ENCODE data around the gene CCDC18. TPM values are rescaled to one million over a fixed set of nuclear protein-coding genes. Genes with fewer than 3 reads are reported as not detected.

The CCDC18 gene
- total RNA-seq, 2 donors from 2014 or later = 13.8 to 23.8 TPM

GRCh38 chr1:93313026-93313425 lies 132.5 kb downstream of the CCDC18 start:
- H3K9me3 Mint-ChIP-seq = no peaks in the 10 kb centered on the region
- H3K27ac Mint-ChIP-seq = no peak overlapping the region
- 91 to 92% methylated on average over 2 to 4 of the region's 4 CpGs for WGBS, 2 experiments (ENCODE audit: insufficient coverage in 1 of 2, insufficient read length in 1 of 2)
- no peak for TF ChIP-seq CTCF (conservative IDR thresholded peaks at IDR 0.05)
- Histone ChIP-seq H3K9me3 (ENCODE audit: control insufficient read depth, low read length) (no peaks in the 10 kb centered on the region), H3K4me1 (ENCODE audit: control insufficient read depth, insufficient read depth, low read length) (no peaks in the 10 kb centered on the region), H3K27me3 (ENCODE audit: control insufficient read depth, insufficient read depth, low read length, poor library complexity, severe bottlenecking) (no peaks in the 10 kb centered on the region), H3K36me3 (ENCODE audit: control insufficient read depth, insufficient read depth, low read length) (no peaks in the 10 kb centered on the region), H3K27ac (ENCODE audit: low read depth, low read length) (no peak overlapping the region), H3K4me3 (ENCODE audit: low read length) (no peak overlapping the region), H3K9ac (ENCODE audit: extremely low read depth, low read length, poor library complexity, severe bottlenecking) (no peak overlapping the region)
- no peak for DNase-seq
- H3K4me3 Mint-ChIP-seq = no peak overlapping the region
- H3K4me1 Mint-ChIP-seq = no peaks in the 10 kb centered on the region
- H3K36me3 Mint-ChIP-seq (ENCODE audit: low read depth) = peaks cover 13% of the 10 kb centered on the region
- no peaks in the 10 kb centered on the region for H3K27me3 Mint-ChIP-seq (ENCODE audit: insufficient read depth)

- H3K4me1 Mint-ChIP-seq = no peaks in the 10 kb centered on the region
- Histone ChIP-seq H3K27ac (ENCODE audit: low read depth, low read length) (no peak overlapping the region), H3K9ac (ENCODE audit: extremely low read depth, low read length, poor library complexity, severe bottlenecking) (no peak overlapping the region), H3K27me3 (ENCODE audit: control insufficient read depth, insufficient read depth, low read length, poor library complexity, severe bottlenecking) (no peaks in the 10 kb centered on the region), H3K9me3 (ENCODE audit: control insufficient read depth, low read length) (peaks cover 13% of the 10 kb centered on the region), H3K4me3 (ENCODE audit: low read length) (no peak overlapping the region), H3K4me1 (ENCODE audit: control insufficient read depth, insufficient read depth, low read length) (no peaks in the 10 kb centered on the region), H3K36me3 (ENCODE audit: control insufficient read depth, insufficient read depth, low read length) (no peaks in the 10 kb centered on the region)
- no peak for DNase-seq
- H3K9me3 Mint-ChIP-seq = peaks cover 11% of the 10 kb centered on the region
- H3K27ac Mint-ChIP-seq = no peak overlapping the region
- peaks cover 18% of the 10 kb centered on the region for H3K36me3 Mint-ChIP-seq (ENCODE audit: low read depth)
- WGBS, 2 experiments (ENCODE audit: insufficient coverage in 1 of 2, insufficient read length in 1 of 2) = 91 to 93% methylated on average over 2 of the region's 2 CpGs
- no peaks in the 10 kb centered on the region for H3K27me3 Mint-ChIP-seq (ENCODE audit: insufficient read depth)
- H3K4me3 Mint-ChIP-seq = no peak overlapping the region
- TF ChIP-seq CTCF (conservative IDR thresholded peaks at IDR 0.05) = no peak
Measured at GRCh38 chr1:93317207-93317606, 136.7 kb downstream of the CCDC18 start.

- Histone ChIP-seq H3K27ac (ENCODE audit: low read depth, low read length) (no peak overlapping the region), H3K9ac (ENCODE audit: extremely low read depth, low read length, poor library complexity, severe bottlenecking) (no peak overlapping the region), H3K4me1 (ENCODE audit: control insufficient read depth, insufficient read depth, low read length) (no peaks in the 10 kb centered on the region), H3K4me3 (ENCODE audit: low read length) (no peak overlapping the region), H3K9me3 (ENCODE audit: control insufficient read depth, low read length) (peaks cover 13% of the 10 kb centered on the region), H3K27me3 (ENCODE audit: control insufficient read depth, insufficient read depth, low read length, poor library complexity, severe bottlenecking) (no peaks in the 10 kb centered on the region), H3K36me3 (ENCODE audit: control insufficient read depth, insufficient read depth, low read length) (no peaks in the 10 kb centered on the region)
- Mint-ChIP-seq H3K4me3 (no peak overlapping the region), H3K27me3 (ENCODE audit: insufficient read depth) (no peaks in the 10 kb centered on the region), H3K36me3 (ENCODE audit: low read depth) (peaks cover 16% of the 10 kb centered on the region), H3K27ac (no peak overlapping the region), H3K9me3 (peaks cover 11% of the 10 kb centered on the region), H3K4me1 (no peaks in the 10 kb centered on the region)
- no peak for DNase-seq
- no peak for TF ChIP-seq CTCF (conservative IDR thresholded peaks at IDR 0.05)
- WGBS, 2 experiments (ENCODE audit: insufficient coverage in 1 of 2, insufficient read length in 1 of 2) = 93% methylated on average over 2 of the region's 2 CpGs
Measured at GRCh38 chr1:93317943-93318342, 137.4 kb downstream of the CCDC18 start.
